Effector memory CD8-positive, alpha-beta T cell (primary cell): Measurements from ENCODE around the gene EPHA7.

Experiments used
- ATAC-seq: fragments of 150-1000 bp; cut with Tn5 transposase; replicated peaks from 2 replicates; pipeline ENCODE4 v1.10.0; 2021; ENCODE audit warnings: mild to moderate bottlenecking, moderate library complexity
- DNase-seq, 3 experiments: peaks; one replicate each; pipeline ENCODE4 v3.0.0; 2021
- H3K27ac Mint-ChIP-seq, 2 donors: one replicate each; pipeline ENCODE4 v1.8.0; 2022; ENCODE audit warnings: mild to moderate bottlenecking in 2 of 2, mixed read lengths in 2 of 2, moderate library complexity in 2 of 2
- H3K27me3 Mint-ChIP-seq, 2 donors: one replicate each; pipeline ENCODE4 v1.8.0; 2022; ENCODE audit warnings: mixed read lengths in 2 of 2
- H3K36me3 Mint-ChIP-seq: one replicate; pipeline ENCODE4 v1.8.0; 2022; ENCODE audit warnings: mild to moderate bottlenecking, moderate library complexity, mixed read lengths; ENCODE audit not compliant: insufficient read depth
- H3K4me1 Mint-ChIP-seq, 2 donors: one replicate each; pipeline ENCODE4 v1.8.0; 2022; ENCODE audit warnings: low read depth in 2 of 2, mixed read lengths in 2 of 2
- H3K4me3 Mint-ChIP-seq, 2 donors: one replicate each; pipeline ENCODE4 v1.8.0; 2022; ENCODE audit warnings: mild to moderate bottlenecking in 2 of 2, mixed read lengths in 2 of 2, moderate library complexity in 2 of 2
- H3K9me3 Mint-ChIP-seq, 2 donors: one replicate each; pipeline ENCODE4 v1.8.0; 2022; ENCODE audit warnings: mixed read lengths in 2 of 2

Gene EPHA7

DNA sequence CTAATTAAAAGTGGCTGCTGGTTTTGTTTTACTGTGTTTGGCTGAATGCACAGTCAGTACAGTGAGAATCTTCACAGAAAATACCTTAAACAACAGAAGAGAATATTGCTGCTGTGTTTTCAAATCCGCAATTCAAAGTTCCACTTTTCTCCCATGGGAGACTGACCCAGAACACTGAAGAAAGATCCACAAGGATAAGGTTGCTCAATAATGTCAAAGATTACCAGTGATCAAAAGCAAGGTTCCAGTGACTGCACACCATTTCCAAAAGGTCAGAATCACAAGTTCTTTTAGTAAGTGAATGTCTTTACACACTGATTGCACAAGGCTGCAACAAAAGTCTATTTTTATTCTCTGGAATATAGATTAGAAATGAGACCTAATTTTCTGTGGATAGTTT, 82.3 kb downstream of the EPHA7 start:
- DNase-seq: no peak
- Mint-ChIP-seq H3K27me3 (no peaks in the 10 kb centered on the region), H3K4me1 (no peaks in the 10 kb centered on the region), H3K36me3 (no peaks in the 10 kb centered on the region), H3K4me3 (no peak overlapping the region), H3K27ac (no peak overlapping the region), H3K9me3 (peaks cover 2 to 6% of the 10 kb centered on the region in 2 donors)
- ATAC-seq: no peak

GRCh38 chr6:93329301-93330000, 89.9 kb downstream of the EPHA7 start:
- DNase-seq: no peak
- no peaks in the 10 kb centered on the region for H3K27me3 Mint-ChIP-seq
- no peak for ATAC-seq
- H3K27ac Mint-ChIP-seq: no peak overlapping the region
- no peaks in the 10 kb centered on the region for H3K36me3 Mint-ChIP-seq
- H3K9me3 Mint-ChIP-seq: peaks cover 4 to 21% of the 10 kb centered on the region in 2 donors
- H3K4me1 Mint-ChIP-seq: no peaks in the 10 kb centered on the region
- no peak overlapping the region for H3K4me3 Mint-ChIP-seq

DNA sequence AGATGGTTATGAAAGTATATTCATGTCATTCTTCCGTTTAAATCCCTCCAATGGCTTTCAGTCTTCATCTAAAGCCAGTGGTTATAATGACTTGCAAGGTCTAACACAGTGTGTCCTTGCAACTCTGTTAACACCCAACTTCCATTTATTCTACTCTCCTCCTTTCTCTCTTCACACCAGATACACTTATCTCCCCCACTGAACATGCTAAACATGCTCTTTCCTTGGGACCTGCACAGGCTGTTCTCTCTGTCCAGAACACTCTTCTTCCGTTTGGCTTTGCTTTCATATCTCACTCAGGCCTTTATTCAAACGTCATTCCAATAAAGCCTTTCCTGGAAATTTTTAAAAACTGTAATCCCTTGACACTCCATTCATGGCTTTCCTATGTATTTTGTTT, 91.5 kb downstream of the EPHA7 start:
- DNase-seq (no peak), ATAC-seq (no peak)
- Mint-ChIP-seq H3K9me3 (peaks cover 3 to 16% of the 10 kb centered on the region in 2 donors), H3K4me1 (no peaks in the 10 kb centered on the region), H3K36me3 (no peaks in the 10 kb centered on the region), H3K27me3 (no peaks in the 10 kb centered on the region), H3K27ac (no peak overlapping the region), H3K4me3 (no peak overlapping the region)

DNA sequence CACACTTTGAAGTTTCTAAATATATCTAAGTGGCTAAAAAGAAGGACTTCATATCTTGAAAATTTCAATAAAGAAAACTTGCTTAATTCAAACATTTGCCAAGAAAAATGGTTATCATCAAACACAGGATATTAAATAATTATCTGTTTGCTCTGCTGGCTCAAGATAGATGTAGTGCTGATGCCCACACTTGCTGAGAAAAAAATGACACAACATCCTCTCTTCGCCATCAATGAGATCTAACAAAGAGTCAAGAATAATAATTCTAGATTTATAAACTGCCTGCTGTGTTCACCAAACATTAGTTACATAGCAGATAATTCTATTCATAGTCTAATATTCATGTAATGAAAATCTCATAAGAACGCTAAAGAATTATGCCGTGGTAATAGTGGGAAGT, 93.6 kb downstream of the EPHA7 start:
- Mint-ChIP-seq H3K27ac (no peak overlapping the region), H3K27me3 (no peaks in the 10 kb centered on the region), H3K4me3 (no peak overlapping the region), H3K4me1 (no peaks in the 10 kb centered on the region), H3K9me3 (peaks cover 2 to 15% of the 10 kb centered on the region in 2 donors), H3K36me3 (no peaks in the 10 kb centered on the region)
- DNase-seq: no peak
- ATAC-seq: no peak

DNA sequence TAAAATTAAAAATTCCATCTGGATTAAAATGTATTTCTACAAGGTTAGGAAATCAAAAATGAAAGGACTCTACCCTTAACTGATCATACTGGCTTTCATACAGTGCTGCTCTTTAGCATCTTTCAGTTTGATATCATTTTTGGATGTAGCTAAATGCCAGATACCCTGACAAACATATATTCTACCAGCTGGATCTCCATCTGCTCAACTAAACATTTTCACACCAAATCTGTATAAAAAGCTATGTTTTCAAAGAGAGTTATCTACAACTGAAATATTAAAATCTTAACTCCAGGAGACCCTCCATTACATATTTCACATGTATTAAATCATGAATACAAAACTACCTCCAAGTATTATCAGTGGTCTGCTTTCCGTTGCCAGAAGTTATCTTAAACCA, 95.7 kb downstream of the EPHA7 start:
- H3K9me3 Mint-ChIP-seq: peaks cover 6 to 15% of the 10 kb centered on the region in 2 donors
- H3K4me1 Mint-ChIP-seq: no peaks in the 10 kb centered on the region
- ATAC-seq: no peak
- H3K4me3 Mint-ChIP-seq: no peak overlapping the region
- DNase-seq: no peak
- no peak overlapping the region for H3K27ac Mint-ChIP-seq
- no peaks in the 10 kb centered on the region for H3K36me3 Mint-ChIP-seq
- no peaks in the 10 kb centered on the region for H3K27me3 Mint-ChIP-seq

DNA sequence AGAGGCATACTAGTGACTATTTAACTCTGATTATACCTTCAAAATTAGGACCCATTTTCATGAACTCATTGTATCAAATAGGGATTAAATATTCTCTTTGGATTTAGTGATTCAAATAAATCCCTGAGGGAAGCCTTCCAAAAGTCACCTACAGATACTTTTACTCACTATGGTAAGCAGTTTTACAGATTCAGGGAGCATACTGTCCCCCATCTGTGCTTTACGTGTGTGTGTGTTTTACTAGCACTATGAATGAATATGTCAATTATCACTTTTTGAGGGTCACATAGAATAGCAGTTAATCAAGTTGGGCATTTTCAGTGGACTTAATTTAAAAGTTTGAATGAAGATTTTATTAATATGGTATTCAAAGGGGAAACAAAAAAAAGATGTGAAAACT, 96.7 kb downstream of the EPHA7 start:
- H3K27me3 Mint-ChIP-seq: no peaks in the 10 kb centered on the region
- peaks cover 4 to 9% of the 10 kb centered on the region in 2 donors for H3K9me3 Mint-ChIP-seq
- H3K4me3 Mint-ChIP-seq: no peak overlapping the region
- no peaks in the 10 kb centered on the region for H3K4me1 Mint-ChIP-seq
- H3K36me3 Mint-ChIP-seq: no peaks in the 10 kb centered on the region
- DNase-seq: no peak
- H3K27ac Mint-ChIP-seq: no peak overlapping the region
- no peak for ATAC-seq

- DNase-seq: no peak
- peaks cover 0 to 4% of the 10 kb centered on the region in 2 donors for H3K9me3 Mint-ChIP-seq
- H3K27me3 Mint-ChIP-seq: no peaks in the 10 kb centered on the region
- no peaks in the 10 kb centered on the region for H3K36me3 Mint-ChIP-seq
- no peak for ATAC-seq
- H3K4me1 Mint-ChIP-seq: no peaks in the 10 kb centered on the region
- H3K27ac Mint-ChIP-seq: no peak overlapping the region
- no peak overlapping the region for H3K4me3 Mint-ChIP-seq
Observed at GRCh38 chr6:93319304-93319703, 100.1 kb downstream of the EPHA7 start.

DNA sequence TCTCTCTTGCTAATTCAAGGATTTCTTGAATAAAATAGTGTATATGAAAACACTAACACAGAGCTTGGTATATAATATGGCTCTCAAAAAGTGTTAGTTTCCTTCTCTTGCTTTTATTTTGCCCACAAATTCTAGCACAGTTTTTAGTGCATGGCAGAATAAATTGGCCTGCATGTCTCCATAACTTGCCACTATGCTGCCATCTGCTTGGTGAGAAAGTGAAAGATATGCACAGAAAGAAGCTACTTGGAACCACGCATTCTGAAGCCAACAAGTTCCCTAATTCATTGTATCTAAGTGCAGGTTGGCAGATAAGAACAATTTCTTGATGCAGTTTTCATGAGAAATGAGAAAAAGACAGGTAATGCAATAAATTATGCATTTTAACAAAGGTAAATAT, 101.2 kb downstream of the EPHA7 start:
- Mint-ChIP-seq H3K36me3 (no peaks in the 10 kb centered on the region), H3K9me3 (peaks cover 0 to 4% of the 10 kb centered on the region in 2 donors), H3K4me1 (no peaks in the 10 kb centered on the region), H3K27me3 (no peaks in the 10 kb centered on the region), H3K27ac (no peak overlapping the region), H3K4me3 (no peak overlapping the region)
- ATAC-seq (no peak), DNase-seq (no peak)

GRCh38 chr6:93317592-93317991, 101.8 kb downstream of the EPHA7 start:
- Mint-ChIP-seq H3K27me3 (no peaks in the 10 kb centered on the region), H3K4me1 (no peaks in the 10 kb centered on the region), H3K9me3 (peaks cover 0 to 4% of the 10 kb centered on the region in 2 donors), H3K4me3 (no peak overlapping the region), H3K36me3 (no peaks in the 10 kb centered on the region), H3K27ac (no peak overlapping the region)
- DNase-seq: no peak
- ATAC-seq: no peak

GRCh38 chr6:93307505-93308409, 111.6 kb downstream of the EPHA7 start:
- no peaks in the 10 kb centered on the region for H3K27me3 Mint-ChIP-seq
- DNase-seq (no peak), ATAC-seq (no peak)
- peaks cover 0 to 11% of the 10 kb centered on the region in 2 donors for H3K9me3 Mint-ChIP-seq
- H3K27ac Mint-ChIP-seq: no peak overlapping the region
- no peaks in the 10 kb centered on the region for H3K36me3 Mint-ChIP-seq
- no peak overlapping the region for H3K4me3 Mint-ChIP-seq
- H3K4me1 Mint-ChIP-seq: no peaks in the 10 kb centered on the region

DNA sequence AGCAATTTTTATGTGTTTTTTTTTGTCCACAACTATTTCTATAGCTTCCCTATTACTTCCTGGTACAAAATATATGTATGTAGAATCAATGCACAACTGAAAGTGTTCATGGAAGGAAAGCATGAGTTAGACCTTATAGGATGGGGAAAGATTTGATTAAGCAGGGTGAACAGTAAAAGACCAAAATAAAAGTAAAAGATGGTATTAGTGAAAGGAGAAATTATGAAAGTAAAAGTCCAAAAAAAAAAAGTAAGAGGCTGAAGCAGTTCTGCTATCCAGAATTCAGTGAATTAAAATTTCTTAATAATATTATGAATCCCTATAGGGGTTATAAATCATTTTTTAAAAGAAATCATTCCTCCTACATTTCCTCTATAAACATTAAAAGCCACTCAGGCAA, 114.3 kb downstream of the EPHA7 start:
- Mint-ChIP-seq H3K27ac (no peak overlapping the region), H3K36me3 (no peaks in the 10 kb centered on the region), H3K27me3 (no peaks in the 10 kb centered on the region), H3K9me3 (peaks cover 13% of the 10 kb centered on the region in 2 donors), H3K4me1 (no peaks in the 10 kb centered on the region), H3K4me3 (no peak overlapping the region)
- DNase-seq (no peak), ATAC-seq (no peak)

DNA sequence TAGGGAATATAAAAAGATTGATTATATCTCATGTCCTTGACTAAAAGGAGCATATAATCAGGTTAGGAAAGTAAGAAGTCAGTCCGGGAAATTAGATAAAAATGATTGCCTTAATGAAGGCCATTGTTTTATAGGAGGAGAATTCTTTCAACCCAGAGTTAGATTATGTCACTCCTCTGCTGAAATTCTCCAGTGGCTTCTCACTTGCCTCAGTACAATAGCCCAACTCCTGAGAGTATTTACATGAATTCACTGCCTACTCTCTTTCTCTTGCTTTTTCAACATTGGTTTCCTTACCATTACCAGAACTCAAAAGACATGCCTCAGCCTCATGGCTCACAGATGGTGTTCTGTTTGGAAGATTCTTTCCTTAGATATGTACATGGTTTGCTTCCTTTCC, 114.9 kb downstream of the EPHA7 start:
- no peak for DNase-seq
- H3K4me3 Mint-ChIP-seq: no peak overlapping the region

GRCh38 chr6:93300661-93301060, 118.7 kb downstream of the EPHA7 start:
- H3K36me3 Mint-ChIP-seq: no peaks in the 10 kb centered on the region

More for the DNA sequence above, 114.9 kb downstream of the EPHA7 start:
- ATAC-seq: no peak
- no peaks in the 10 kb centered on the region for H3K27me3 Mint-ChIP-seq
- H3K36me3 Mint-ChIP-seq: no peaks in the 10 kb centered on the region
- H3K27ac Mint-ChIP-seq: no peak overlapping the region
- no peaks in the 10 kb centered on the region for H3K4me1 Mint-ChIP-seq
- H3K9me3 Mint-ChIP-seq: peaks cover 16 to 19% of the 10 kb centered on the region in 2 donors

DNA sequence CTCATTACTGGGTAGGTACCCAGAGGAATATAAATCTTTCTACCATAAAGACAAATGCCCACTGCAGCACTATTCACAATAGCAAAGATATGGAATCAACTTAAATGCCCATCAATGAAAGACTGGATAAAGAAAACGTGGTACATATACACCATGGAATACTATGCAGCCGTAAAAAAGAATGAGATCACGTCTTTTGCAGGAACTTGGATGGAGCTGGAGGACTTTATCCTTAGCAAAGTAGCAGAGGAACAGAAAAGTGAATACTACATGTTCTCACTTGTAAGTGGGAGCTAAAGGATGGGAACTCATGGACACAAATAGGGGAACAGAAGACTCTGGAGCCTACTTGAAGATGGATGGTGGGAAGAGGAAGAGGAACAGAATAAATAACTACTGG, 119.7 kb downstream of the EPHA7 start:
- Mint-ChIP-seq H3K4me1 (no peaks in the 10 kb centered on the region), H3K27me3 (no peaks in the 10 kb centered on the region), H3K4me3 (no peak overlapping the region), H3K9me3 (peaks cover 12 to 26% of the 10 kb centered on the region in 2 donors), H3K36me3 (no peaks in the 10 kb centered on the region), H3K27ac (no peak overlapping the region)
- DNase-seq (no peak), ATAC-seq (no peak)

More at GRCh38 chr6:93300661-93301060, 118.7 kb downstream of the EPHA7 start:
- DNase-seq (no peak), ATAC-seq (no peak)
- Mint-ChIP-seq H3K4me1 (no peaks in the 10 kb centered on the region), H3K27me3 (no peaks in the 10 kb centered on the region), H3K4me3 (no peak overlapping the region), H3K27ac (no peak overlapping the region), H3K9me3 (peaks cover 16 to 21% of the 10 kb centered on the region in 2 donors)
